ENCODE results near the gene CENPU.

DNA sequence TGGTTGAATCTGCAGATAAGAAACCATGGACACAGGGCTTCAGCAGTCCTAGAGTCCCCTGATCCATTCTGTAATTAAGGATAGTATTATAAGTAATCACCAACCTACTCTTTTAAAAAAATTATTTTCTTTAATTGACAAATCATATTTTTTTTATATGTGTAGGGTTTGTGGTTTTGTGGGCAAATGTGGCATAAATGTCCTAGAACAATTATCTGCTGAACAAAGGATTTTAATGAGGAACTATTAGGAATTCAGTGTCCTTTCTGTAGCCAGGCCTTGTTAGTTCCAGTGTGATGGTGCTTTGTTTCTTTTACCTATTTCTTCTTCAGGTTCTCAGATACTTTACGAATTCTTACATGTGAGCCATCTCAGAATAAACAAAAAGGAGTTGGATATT, 52.0 kb downstream of the CENPU start:
- TF ChIP-seq CTCF (IDR thresholded peaks at IDR 0.05) (no peak), EP300 (IDR thresholded peaks at IDR 0.05) (no peak), POLR2A (IDR thresholded peaks at IDR 0.05) (no peak)
